GM23338 (cell line): ENCODE data around the gene LTB4R. TPM values are rescaled to one million over a fixed set of nuclear protein-coding genes. Genes with fewer than 3 reads are reported as not detected.

Source experiments
- CREB1 ChIP-seq: fragments of 250-450 bp; sonication (Bioruptor Pico); IDR thresholded peaks from 2 replicates; pipeline ENCODE4 v1.5.0; 2020; ENCODE audit warnings: low read depth, mild to moderate bottlenecking, moderate library complexity
- EZH2phosphoT487 ChIP-seq: fragments of 200-600 bp; sonication (generic); IDR thresholded peaks from one replicate; pipeline ENCODE4 v1.8.1; 2018; ENCODE audit warnings: antibody characterized with exemption; ENCODE audit not compliant: unreplicated experiment
- NANOG ChIP-seq: IDR thresholded peaks from 2 replicates; pipeline ENCODE4 v1.6.1; 2016; ENCODE audit warnings: antibody characterized with exemption, borderline replicate concordance
- POLR2AphosphoS5 ChIP-seq: IDR thresholded peaks from 2 replicates; pipeline ENCODE4 v1.6.1; 2016; ENCODE audit warnings: antibody characterized with exemption, low read depth
- REST ChIP-seq: IDR thresholded peaks from one replicate; pipeline ENCODE4 v1.6.1; 2018; ENCODE audit warnings: antibody characterized with exemption; ENCODE audit not compliant: unreplicated experiment
- STAT1 ChIP-seq: IDR thresholded peaks from one replicate; pipeline ENCODE4 v1.6.1; 2016; ENCODE audit warnings: antibody characterized with exemption; ENCODE audit not compliant: unreplicated experiment
- ZNF114 ChIP-seq: fragments of 250-450 bp; sonication (Bioruptor Pico); IDR thresholded peaks from 2 replicates; pipeline ENCODE4 v1.5.0; 2020; ENCODE audit warnings: mild to moderate bottlenecking, moderate library complexity
- polyA plus RNA-seq: library from polyadenylated mRNA; unstranded; fragments of >200 nt; fragmentation: Nextera tagmentation; extraction: Ambion mirVana; gene quantifications from 2 replicates; pipeline ENCODE4 v1.2.1, GENCODE V29; 2016
- total RNA-seq: library from RNA; depleted of rRNA; stranded (reverse); fragments of >200 nt; shearing (Covaris generic); gene quantifications from 2 replicates; pipeline ENCODE4 v1.2.3, GENCODE V29; 2014
- TF ChIP-seq, protein P1 (sequence below): fragments of 250-450 bp; sonication (Bioruptor Pico); IDR thresholded peaks from 2 replicates; pipeline ENCODE4 v1.5.0; 2020; ENCODE audit warnings: mild to moderate bottlenecking, moderate library complexity
- TF ChIP-seq, protein P2 (sequence below): IDR thresholded peaks from 2 replicates; pipeline ENCODE4 v1.6.1; 2016; ENCODE audit warnings: antibody characterized with exemption

Gene LTB4R
- total and polyA plus RNA-seq, 2 experiments from 2014 or later, result 2.1 to 4.7 TPM

- TF ChIP-seq, protein P1, sequence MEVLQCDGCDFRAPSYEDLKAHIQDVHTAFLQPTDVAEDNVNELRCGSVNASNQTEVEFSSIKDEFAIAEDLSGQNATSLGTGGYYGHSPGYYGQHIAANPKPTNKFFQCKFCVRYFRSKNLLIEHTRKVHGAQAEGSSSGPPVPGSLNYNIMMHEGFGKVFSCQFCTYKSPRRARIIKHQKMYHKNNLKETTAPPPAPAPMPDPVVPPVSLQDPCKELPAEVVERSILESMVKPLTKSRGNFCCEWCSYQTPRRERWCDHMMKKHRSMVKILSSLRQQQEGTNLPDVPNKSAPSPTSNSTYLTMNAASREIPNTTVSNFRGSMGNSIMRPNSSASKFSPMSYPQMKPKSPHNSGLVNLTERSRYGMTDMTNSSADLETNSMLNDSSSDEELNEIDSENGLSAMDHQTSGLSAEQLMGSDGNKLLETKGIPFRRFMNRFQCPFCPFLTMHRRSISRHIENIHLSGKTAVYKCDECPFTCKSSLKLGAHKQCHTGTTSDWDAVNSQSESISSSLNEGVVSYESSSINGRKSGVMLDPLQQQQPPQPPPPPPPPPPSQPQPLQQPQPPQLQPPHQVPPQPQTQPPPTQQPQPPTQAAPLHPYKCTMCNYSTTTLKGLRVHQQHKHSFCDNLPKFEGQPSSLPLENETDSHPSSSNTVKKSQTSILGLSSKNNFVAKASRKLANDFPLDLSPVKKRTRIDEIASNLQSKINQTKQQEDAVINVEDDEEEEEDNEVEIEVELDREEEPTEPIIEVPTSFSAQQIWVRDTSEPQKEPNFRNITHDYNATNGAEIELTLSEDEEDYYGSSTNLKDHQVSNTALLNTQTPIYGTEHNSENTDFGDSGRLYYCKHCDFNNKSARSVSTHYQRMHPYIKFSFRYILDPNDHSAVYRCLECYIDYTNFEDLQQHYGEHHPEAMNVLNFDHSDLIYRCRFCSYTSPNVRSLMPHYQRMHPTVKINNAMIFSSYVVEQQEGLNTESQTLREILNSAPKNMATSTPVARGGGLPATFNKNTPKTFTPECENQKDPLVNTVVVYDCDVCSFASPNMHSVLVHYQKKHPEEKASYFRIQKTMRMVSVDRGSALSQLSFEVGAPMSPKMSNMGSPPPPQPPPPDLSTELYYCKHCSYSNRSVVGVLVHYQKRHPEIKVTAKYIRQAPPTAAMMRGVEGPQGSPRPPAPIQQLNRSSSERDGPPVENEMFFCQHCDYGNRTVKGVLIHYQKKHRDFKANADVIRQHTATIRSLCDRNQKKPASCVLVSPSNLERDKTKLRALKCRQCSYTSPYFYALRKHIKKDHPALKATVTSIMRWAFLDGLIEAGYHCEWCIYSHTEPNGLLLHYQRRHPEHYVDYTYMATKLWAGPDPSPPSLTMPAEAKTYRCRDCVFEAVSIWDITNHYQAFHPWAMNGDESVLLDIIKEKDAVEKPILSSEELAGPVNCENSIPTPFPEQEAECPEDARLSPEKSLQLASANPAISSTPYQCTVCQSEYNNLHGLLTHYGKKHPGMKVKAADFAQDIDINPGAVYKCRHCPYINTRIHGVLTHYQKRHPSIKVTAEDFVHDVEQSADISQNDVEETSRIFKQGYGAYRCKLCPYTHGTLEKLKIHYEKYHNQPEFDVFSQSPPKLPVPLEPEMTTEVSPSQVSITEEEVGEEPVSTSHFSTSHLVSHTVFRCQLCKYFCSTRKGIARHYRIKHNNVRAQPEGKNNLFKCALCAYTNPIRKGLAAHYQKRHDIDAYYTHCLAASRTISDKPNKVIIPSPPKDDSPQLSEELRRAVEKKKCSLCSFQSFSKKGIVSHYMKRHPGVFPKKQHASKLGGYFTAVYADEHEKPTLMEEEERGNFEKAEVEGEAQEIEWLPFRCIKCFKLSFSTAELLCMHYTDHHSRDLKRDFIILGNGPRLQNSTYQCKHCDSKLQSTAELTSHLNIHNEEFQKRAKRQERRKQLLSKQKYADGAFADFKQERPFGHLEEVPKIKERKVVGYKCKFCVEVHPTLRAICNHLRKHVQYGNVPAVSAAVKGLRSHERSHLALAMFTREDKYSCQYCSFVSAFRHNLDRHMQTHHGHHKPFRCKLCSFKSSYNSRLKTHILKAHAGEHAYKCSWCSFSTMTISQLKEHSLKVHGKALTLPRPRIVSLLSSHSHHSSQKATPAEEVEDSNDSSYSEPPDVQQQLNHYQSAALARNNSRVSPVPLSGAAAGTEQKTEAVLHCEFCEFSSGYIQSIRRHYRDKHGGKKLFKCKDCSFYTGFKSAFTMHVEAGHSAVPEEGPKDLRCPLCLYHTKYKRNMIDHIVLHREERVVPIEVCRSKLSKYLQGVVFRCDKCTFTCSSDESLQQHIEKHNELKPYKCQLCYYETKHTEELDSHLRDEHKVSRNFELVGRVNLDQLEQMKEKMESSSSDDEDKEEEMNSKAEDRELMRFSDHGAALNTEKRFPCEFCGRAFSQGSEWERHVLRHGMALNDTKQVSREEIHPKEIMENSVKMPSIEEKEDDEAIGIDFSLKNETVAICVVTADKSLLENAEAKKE, result no peak
- TF ChIP-seq, protein P2, sequence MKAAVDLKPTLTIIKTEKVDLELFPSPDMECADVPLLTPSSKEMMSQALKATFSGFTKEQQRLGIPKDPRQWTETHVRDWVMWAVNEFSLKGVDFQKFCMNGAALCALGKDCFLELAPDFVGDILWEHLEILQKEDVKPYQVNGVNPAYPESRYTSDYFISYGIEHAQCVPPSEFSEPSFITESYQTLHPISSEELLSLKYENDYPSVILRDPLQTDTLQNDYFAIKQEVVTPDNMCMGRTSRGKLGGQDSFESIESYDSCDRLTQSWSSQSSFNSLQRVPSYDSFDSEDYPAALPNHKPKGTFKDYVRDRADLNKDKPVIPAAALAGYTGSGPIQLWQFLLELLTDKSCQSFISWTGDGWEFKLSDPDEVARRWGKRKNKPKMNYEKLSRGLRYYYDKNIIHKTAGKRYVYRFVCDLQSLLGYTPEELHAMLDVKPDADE, result no peak
- TF ChIP-seq STAT1 (no peak), NANOG (no peak), EZH2phosphoT487 (no peak), ZNF114 (CRISPR knock-in tag) (no peak), POLR2AphosphoS5 (no peak), REST (no peak), CREB1 (CRISPR knock-in tag) (no peak)
These were observed 20.6 kb upstream of the LTB4R start (continued) for GRCh38 chr14:24290746-24291145.
